ENCODE results near the gene ITPR2. TPM values are rescaled to one million over a fixed set of nuclear protein-coding genes. Genes with fewer than 3 reads are reported as not detected.
"Not testable (repeated sequence)": the region's sequence is repeated elsewhere in the genome, so short reads cannot be mapped to it uniquely, and the experiment has no call there.

Gene ITPR2
- total and polyA plus RNA-seq, 2 donors: 8.8 to 34.0 TPM

GRCh38 chr12:26791301-26791791, 41.6 kb downstream of the ITPR2 start:
- H3K9me3 ChIP-seq (ENCODE audit: control insufficient read depth in 2 of 2, insufficient read depth in 1 of 2, low read length in 1 of 2): no peaks in the 10 kb centered on the region
- H3K27me3 ChIP-seq (ENCODE audit: control insufficient read depth in 2 of 2, insufficient read depth in 1 of 2, low read length in 1 of 2): no peaks in the 10 kb centered on the region
- no peak overlapping the region for H3K4me3 ChIP-seq (ENCODE audit: low read length in 2 of 2)
- H3K4me1 ChIP-seq (ENCODE audit: control insufficient read depth in 2 of 2, insufficient read depth in 2 of 2, low read length in 2 of 2): peaks cover 10 to 11% of the 10 kb centered on the region in 2 donors
- H3K36me3 ChIP-seq (ENCODE audit: control insufficient read depth in 2 of 2, insufficient read depth in 2 of 2, low read length in 1 of 2): peaks cover 9 to 37% of the 10 kb centered on the region in 2 donors
- H3K27ac ChIP-seq (ENCODE audit: low read depth in 1 of 2, low read length in 1 of 2): no peak overlapping the region
- DNase-seq (ENCODE audit: low read depth in 6 of 9, low spot score in 9 of 9): peak in 1 of 9 donors; percentile 34

- Histone ChIP-seq H3K36me3 (ENCODE audit: control insufficient read depth in 2 of 2, insufficient read depth in 2 of 2, low read length in 1 of 2) (peaks cover 9 to 35% of the 10 kb centered on the region in 2 donors), H3K9me3 (ENCODE audit: control insufficient read depth in 2 of 2, insufficient read depth in 1 of 2, low read length in 1 of 2) (no peaks in the 10 kb centered on the region), H3K27me3 (ENCODE audit: control insufficient read depth in 2 of 2, insufficient read depth in 1 of 2, low read length in 1 of 2) (no peaks in the 10 kb centered on the region), H3K27ac (ENCODE audit: low read depth in 1 of 2, low read length in 1 of 2) (no peak overlapping the region), H3K4me3 (ENCODE audit: low read length in 2 of 2) (no peak overlapping the region), H3K4me1 (ENCODE audit: control insufficient read depth in 2 of 2, insufficient read depth in 2 of 2, low read length in 2 of 2) (peaks cover 7 to 8% of the 10 kb centered on the region in 2 donors)
- WGBS: 97% methylated on average over 1 of the region's 1 CpG
- DNase-seq (ENCODE audit: low read depth in 6 of 9, low spot score in 9 of 9): no peak
These were observed 42.4 kb downstream of the ITPR2 start for GRCh38 chr12:26790645-26790994.

- no peak for DNase-seq (ENCODE audit: low read depth in 6 of 9, low spot score in 9 of 9)
- Histone ChIP-seq H3K27ac (ENCODE audit: low read depth in 1 of 2, low read length in 1 of 2) (no peak overlapping the region), H3K4me3 (ENCODE audit: low read length in 2 of 2) (no peak overlapping the region), H3K27me3 (ENCODE audit: control insufficient read depth in 2 of 2, insufficient read depth in 1 of 2, low read length in 1 of 2) (no peaks in the 10 kb centered on the region), H3K9me3 (ENCODE audit: control insufficient read depth in 2 of 2, insufficient read depth in 1 of 2, low read length in 1 of 2) (no peaks in the 10 kb centered on the region), H3K36me3 (ENCODE audit: control insufficient read depth in 2 of 2, insufficient read depth in 2 of 2, low read length in 1 of 2) (peaks cover 9 to 35% of the 10 kb centered on the region in 2 donors), H3K4me1 (ENCODE audit: control insufficient read depth in 2 of 2, insufficient read depth in 2 of 2, low read length in 2 of 2) (peaks cover 5 to 8% of the 10 kb centered on the region in 2 donors)
- 92% methylated on average over 2 of the region's 2 CpGs for WGBS
These were observed 43.0 kb downstream of the ITPR2 start for GRCh38 chr12:26789731-26790644.

- DNase-seq (ENCODE audit: low read depth in 6 of 9, low spot score in 9 of 9): no peak
- Histone ChIP-seq H3K4me3 (ENCODE audit: low read length in 2 of 2) (no peak overlapping the region), H3K9me3 (ENCODE audit: control insufficient read depth in 2 of 2, insufficient read depth in 1 of 2, low read length in 1 of 2) (no peaks in the 10 kb centered on the region), H3K4me1 (ENCODE audit: control insufficient read depth in 2 of 2, insufficient read depth in 2 of 2, low read length in 2 of 2) (peaks cover 5 to 6% of the 10 kb centered on the region in 2 donors), H3K27me3 (ENCODE audit: control insufficient read depth in 2 of 2, insufficient read depth in 1 of 2, low read length in 1 of 2) (no peaks in the 10 kb centered on the region), H3K36me3 (ENCODE audit: control insufficient read depth in 2 of 2, insufficient read depth in 2 of 2, low read length in 1 of 2) (peaks cover 9 to 38% of the 10 kb centered on the region in 2 donors), H3K27ac (ENCODE audit: low read depth in 1 of 2, low read length in 1 of 2) (no peak overlapping the region)
- 96% methylated on average over 2 of the region's 2 CpGs for WGBS
These were observed 46.0 kb downstream of the ITPR2 start for GRCh38 chr12:26786865-26787514.

- 97% methylated on average over 3 of the region's 3 CpGs for WGBS
- no peak overlapping the region for H3K4me3 ChIP-seq (ENCODE audit: low read length in 2 of 2)
- no peak overlapping the region for H3K27ac ChIP-seq (ENCODE audit: low read depth in 1 of 2, low read length in 1 of 2)
- H3K4me1 ChIP-seq (ENCODE audit: control insufficient read depth in 2 of 2, insufficient read depth in 2 of 2, low read length in 2 of 2): peaks cover 5 to 6% of the 10 kb centered on the region in 2 donors
- no peak for DNase-seq (ENCODE audit: low read depth in 6 of 9, low spot score in 9 of 9)
- no peaks in the 10 kb centered on the region for H3K9me3 ChIP-seq (ENCODE audit: control insufficient read depth in 2 of 2, insufficient read depth in 1 of 2, low read length in 1 of 2)
- H3K27me3 ChIP-seq (ENCODE audit: control insufficient read depth in 2 of 2, insufficient read depth in 1 of 2, low read length in 1 of 2): no peaks in the 10 kb centered on the region
- H3K36me3 ChIP-seq (ENCODE audit: control insufficient read depth in 2 of 2, insufficient read depth in 2 of 2, low read length in 1 of 2): peaks cover 11 to 41% of the 10 kb centered on the region in 2 donors
These were observed 46.5 kb downstream of the ITPR2 start for GRCh38 chr12:26786491-26786864.

GRCh38 chr12:26783816-26784379, 49.1 kb downstream of the ITPR2 start:
- H3K36me3 ChIP-seq (ENCODE audit: control insufficient read depth in 2 of 2, insufficient read depth in 2 of 2, low read length in 1 of 2): peaks cover 33 to 59% of the 10 kb centered on the region in 2 donors
- not testable (repeated sequence) for H3K4me1 ChIP-seq (ENCODE audit: control insufficient read depth in 2 of 2, insufficient read depth in 2 of 2, low read length in 2 of 2); H3K27ac ChIP-seq (ENCODE audit: low read depth in 1 of 2, low read length in 1 of 2); DNase-seq (ENCODE audit: low read depth in 6 of 9, low spot score in 9 of 9); H3K9me3 ChIP-seq (ENCODE audit: control insufficient read depth in 2 of 2, insufficient read depth in 1 of 2, low read length in 1 of 2); H3K4me3 ChIP-seq (ENCODE audit: low read length in 2 of 2); H3K27me3 ChIP-seq (ENCODE audit: control insufficient read depth in 2 of 2, insufficient read depth in 1 of 2, low read length in 1 of 2)
- WGBS: 98% methylated on average over 2 of the region's 3 CpGs

- H3K36me3 ChIP-seq (ENCODE audit: control insufficient read depth in 2 of 2, insufficient read depth in 2 of 2, low read length in 1 of 2): peaks cover 28 to 58% of the 10 kb centered on the region in 2 donors
- H3K9me3 ChIP-seq (ENCODE audit: control insufficient read depth in 2 of 2, insufficient read depth in 1 of 2, low read length in 1 of 2): peaks cover 0 to 10% of the 10 kb centered on the region in 2 donors
- H3K4me3 ChIP-seq (ENCODE audit: low read length in 2 of 2): no peak overlapping the region
- no peak for DNase-seq (ENCODE audit: low read depth in 6 of 9, low spot score in 9 of 9)
- 100% methylated on average over 1 of the region's 1 CpG for WGBS
- no peak overlapping the region for H3K27ac ChIP-seq (ENCODE audit: low read depth in 1 of 2, low read length in 1 of 2)
- H3K4me1 ChIP-seq (ENCODE audit: control insufficient read depth in 2 of 2, insufficient read depth in 2 of 2, low read length in 2 of 2): peaks cover 0 to under 1% of the 10 kb centered on the region in 2 donors
- no peaks in the 10 kb centered on the region for H3K27me3 ChIP-seq (ENCODE audit: control insufficient read depth in 2 of 2, insufficient read depth in 1 of 2, low read length in 1 of 2)
These were observed 49.9 kb downstream of the ITPR2 start for GRCh38 chr12:26783131-26783526.

GRCh38 chr12:26782372-26783130, 50.4 kb downstream of the ITPR2 start:
- 99% methylated on average over 3 of the region's 3 CpGs for WGBS
- Histone ChIP-seq H3K27me3 (ENCODE audit: control insufficient read depth in 2 of 2, insufficient read depth in 1 of 2, low read length in 1 of 2) (no peaks in the 10 kb centered on the region), H3K9me3 (ENCODE audit: control insufficient read depth in 2 of 2, insufficient read depth in 1 of 2, low read length in 1 of 2) (peaks cover 1 to 16% of the 10 kb centered on the region in 2 donors), H3K4me1 (ENCODE audit: control insufficient read depth in 2 of 2, insufficient read depth in 2 of 2, low read length in 2 of 2) (no peaks in the 10 kb centered on the region), H3K36me3 (ENCODE audit: control insufficient read depth in 2 of 2, insufficient read depth in 2 of 2, low read length in 1 of 2) (peaks cover 28 to 59% of the 10 kb centered on the region in 2 donors), H3K27ac (ENCODE audit: low read depth in 1 of 2, low read length in 1 of 2) (no peak overlapping the region), H3K4me3 (ENCODE audit: low read length in 2 of 2) (no peak overlapping the region)
- no peak for DNase-seq (ENCODE audit: low read depth in 6 of 9, low spot score in 9 of 9)

All from thymus (tissue), 11 donors.